Duodenal mucosa (tissue), 2 donors: Measurements from ENCODE around the gene EFEMP1.

Experiments
- H3K27ac ChIP-seq: one replicate; pipeline ENCODE4 v1.7.0; 2013; ENCODE audit warnings: low read depth, low read length
- H3K27me3 ChIP-seq, 2 donors: one replicate each; pipeline ENCODE4 v1.7.0; 2013; ENCODE audit warnings: low read length in 2 of 2, control low read depth in 1 of 2; ENCODE audit not compliant: insufficient read depth in 2 of 2, control insufficient read depth in 1 of 2
- H3K36me3 ChIP-seq, 2 donors: one replicate each; pipeline ENCODE4 v1.7.0; 2013; ENCODE audit warnings: low read length in 2 of 2, control low read depth in 1 of 2; ENCODE audit not compliant: insufficient read depth in 2 of 2, control insufficient read depth in 1 of 2
- H3K4me1 ChIP-seq, 2 donors: one replicate each; pipeline ENCODE4 v1.7.0; 2013; ENCODE audit warnings: low read length in 2 of 2, control low read depth in 1 of 2; ENCODE audit not compliant: insufficient read depth in 2 of 2, control insufficient read depth in 1 of 2
- H3K4me3 ChIP-seq, 2 donors: one replicate each; pipeline ENCODE4 v1.7.0; 2013; ENCODE audit warnings: low read length in 2 of 2, low read depth in 1 of 2
- H3K9ac ChIP-seq, 2 donors: one replicate each; pipeline ENCODE4 v1.7.0; 2013; ENCODE audit warnings: low read length in 2 of 2, low read depth in 1 of 2
- H3K9me3 ChIP-seq, 2 donors: one replicate each; pipeline ENCODE4 v1.7.0; 2013; ENCODE audit warnings: low read length in 2 of 2, control low read depth in 1 of 2; ENCODE audit not compliant: control insufficient read depth in 1 of 2

The EFEMP1 gene

GRCh38 chr2:55887351-55887750, 36.2 kb downstream of the EFEMP1 start:
- H3K27me3 ChIP-seq: no peaks in the 10 kb centered on the region
- no peaks in the 10 kb centered on the region for H3K36me3 ChIP-seq
- H3K27ac ChIP-seq: no peak overlapping the region
- H3K9ac ChIP-seq: no peak overlapping the region
- H3K4me1 ChIP-seq: peaks cover 0 to 3% of the 10 kb centered on the region in 2 donors
- H3K9me3 ChIP-seq: no peaks in the 10 kb centered on the region
- H3K4me3 ChIP-seq: no peak overlapping the region

- H3K9me3 ChIP-seq: no peaks in the 10 kb centered on the region
- peaks cover 0 to 3% of the 10 kb centered on the region in 2 donors for H3K4me1 ChIP-seq
- H3K27ac ChIP-seq: no peak overlapping the region
- no peaks in the 10 kb centered on the region for H3K27me3 ChIP-seq
- H3K9ac ChIP-seq: no peak overlapping the region
- no peaks in the 10 kb centered on the region for H3K36me3 ChIP-seq
- no peak overlapping the region for H3K4me3 ChIP-seq
Measured at GRCh38 chr2:55885944-55886281, 37.7 kb downstream of the EFEMP1 start.

DNA sequence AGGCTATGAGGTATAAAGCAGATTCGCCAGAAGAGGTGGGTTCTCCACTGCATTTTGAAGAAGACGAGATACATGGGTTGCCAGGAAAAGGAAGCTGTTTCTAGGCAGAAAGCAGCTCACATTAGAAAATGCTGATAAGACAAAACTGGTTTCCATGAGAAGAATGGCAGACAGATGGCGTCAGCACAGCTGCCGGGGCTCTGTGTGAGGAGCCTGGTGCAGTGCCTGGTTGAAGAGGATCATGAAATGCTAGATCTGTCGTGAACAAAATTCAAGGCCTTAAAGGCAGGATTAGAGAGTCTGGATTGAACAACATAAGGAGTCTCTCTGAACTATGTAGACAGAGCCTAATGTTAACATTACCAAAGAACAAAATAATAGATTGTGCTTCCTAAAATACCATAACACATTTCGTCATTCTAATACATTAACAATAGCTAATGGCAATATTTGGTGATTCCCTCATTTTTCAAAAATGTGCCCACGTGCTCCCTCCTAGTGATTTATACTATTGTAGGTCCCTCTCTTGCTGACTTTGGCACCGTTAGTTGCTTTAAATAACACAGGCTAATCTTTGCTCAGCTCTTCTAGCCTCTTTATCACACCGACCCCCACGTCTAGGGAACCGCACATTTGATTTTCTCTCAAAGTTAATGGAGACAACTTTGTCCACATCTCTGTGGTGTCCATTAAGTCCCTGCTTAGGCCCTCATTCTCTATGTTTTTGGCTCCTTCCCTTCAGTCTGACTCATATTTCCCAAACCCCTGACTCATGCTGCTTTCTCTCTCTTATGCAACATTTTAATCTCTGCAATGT, 38.2 kb downstream of the EFEMP1 start:
- H3K4me3 ChIP-seq: no peak overlapping the region
- H3K9me3 ChIP-seq: no peaks in the 10 kb centered on the region
- H3K4me1 ChIP-seq: peaks cover 0 to 3% of the 10 kb centered on the region in 2 donors
- no peaks in the 10 kb centered on the region for H3K27me3 ChIP-seq
- H3K36me3 ChIP-seq: no peaks in the 10 kb centered on the region
- H3K27ac ChIP-seq: no peak overlapping the region
- H3K9ac ChIP-seq: no peak overlapping the region

DNA sequence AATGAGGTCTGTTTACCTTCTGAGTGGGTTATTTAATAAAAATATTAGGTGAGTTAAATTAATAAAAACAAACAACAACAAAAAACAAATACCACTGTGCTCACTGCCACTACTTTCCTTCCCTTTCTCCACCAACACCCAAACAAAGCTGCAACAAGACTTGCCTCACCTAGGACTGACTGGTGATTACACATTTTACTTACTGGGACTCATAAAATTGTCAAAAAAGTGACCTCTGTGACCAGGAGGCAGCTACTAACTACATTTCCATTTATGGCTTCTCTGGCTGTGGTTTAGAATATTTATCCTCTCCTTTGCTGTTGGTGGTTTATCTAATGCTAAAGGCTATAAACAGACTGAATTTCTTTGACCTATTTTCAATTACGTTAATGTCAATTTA, 39.8 kb downstream of the EFEMP1 start:
- H3K36me3 ChIP-seq: no peaks in the 10 kb centered on the region
- H3K9ac ChIP-seq: no peak overlapping the region
- H3K4me1 ChIP-seq: peaks cover 0 to 3% of the 10 kb centered on the region in 2 donors
- H3K27ac ChIP-seq: no peak overlapping the region
- H3K27me3 ChIP-seq: no peaks in the 10 kb centered on the region
- H3K9me3 ChIP-seq: no peaks in the 10 kb centered on the region
- H3K4me3 ChIP-seq: no peak overlapping the region

DNA sequence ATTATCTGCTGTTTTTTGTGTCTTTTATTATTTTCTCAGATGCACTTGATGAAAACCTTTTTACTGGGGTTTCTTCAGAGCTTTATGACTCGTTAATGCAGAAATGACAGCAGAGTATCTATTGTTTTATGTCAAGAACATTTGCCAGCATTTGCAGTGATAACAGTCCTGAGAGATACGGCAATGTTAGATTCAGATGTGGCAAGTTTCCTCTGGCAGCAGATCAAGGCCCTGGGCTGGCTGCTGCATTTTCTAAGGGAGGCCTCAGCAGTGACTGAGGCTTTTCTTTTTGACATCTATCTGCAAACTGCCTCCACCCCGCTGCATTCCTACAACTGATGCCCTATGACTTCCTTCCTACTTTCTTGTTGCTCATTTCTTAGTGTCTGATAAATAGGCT, 40.2 kb downstream of the EFEMP1 start:
- Histone ChIP-seq H3K9ac (no peak overlapping the region), H3K4me3 (no peak overlapping the region), H3K9me3 (no peaks in the 10 kb centered on the region), H3K27ac (no peak overlapping the region), H3K27me3 (no peaks in the 10 kb centered on the region), H3K36me3 (no peaks in the 10 kb centered on the region), H3K4me1 (peaks cover 0 to 3% of the 10 kb centered on the region in 2 donors)

GRCh38 chr2:55882954-55883353, 40.6 kb downstream of the EFEMP1 start:
- Histone ChIP-seq H3K4me3 (no peak overlapping the region), H3K27ac (no peak overlapping the region), H3K27me3 (no peaks in the 10 kb centered on the region), H3K9me3 (no peaks in the 10 kb centered on the region), H3K36me3 (no peaks in the 10 kb centered on the region), H3K4me1 (peaks cover 0 to 3% of the 10 kb centered on the region in 2 donors), H3K9ac (no peak overlapping the region)

DNA sequence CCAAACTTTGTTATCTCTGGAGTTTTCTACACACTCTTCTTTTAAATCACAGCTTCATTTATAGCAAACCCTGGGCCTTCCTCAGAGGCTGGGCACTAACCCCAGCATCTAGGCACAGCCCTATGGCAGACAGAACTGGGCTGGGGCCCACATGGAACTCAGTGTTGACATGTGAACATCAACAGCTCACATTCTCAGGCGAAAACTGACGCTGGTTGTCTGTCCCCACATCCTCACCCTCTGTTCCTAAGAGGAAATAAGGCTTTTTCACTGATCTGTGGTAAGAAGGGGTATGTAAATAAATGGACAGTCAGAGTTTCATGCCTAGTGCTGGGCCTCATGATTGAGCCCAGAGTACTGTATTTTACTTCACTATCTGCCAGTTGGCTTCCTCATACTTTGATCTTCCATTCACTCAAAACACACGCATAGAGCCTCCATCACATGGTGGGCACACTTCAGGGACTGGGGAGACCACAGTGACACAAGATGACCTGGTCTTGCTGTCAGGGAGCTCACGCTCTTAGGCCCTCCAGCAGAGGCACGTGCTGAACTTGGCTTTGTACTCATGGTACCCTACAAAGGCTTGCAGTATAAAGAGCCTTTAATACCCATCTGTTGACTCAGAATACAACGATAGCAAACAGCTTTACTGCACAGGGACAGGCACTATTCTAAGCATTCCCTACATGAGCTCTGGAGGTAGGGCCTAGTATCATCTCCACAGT, 43.0 kb downstream of the EFEMP1 start:
- H3K27me3 ChIP-seq: no peaks in the 10 kb centered on the region
- H3K4me1 ChIP-seq: no peaks in the 10 kb centered on the region
- H3K27ac ChIP-seq: no peak overlapping the region
- H3K9ac ChIP-seq: no peak overlapping the region
- no peaks in the 10 kb centered on the region for H3K36me3 ChIP-seq
- H3K4me3 ChIP-seq: no peak overlapping the region
- no peaks in the 10 kb centered on the region for H3K9me3 ChIP-seq

DNA sequence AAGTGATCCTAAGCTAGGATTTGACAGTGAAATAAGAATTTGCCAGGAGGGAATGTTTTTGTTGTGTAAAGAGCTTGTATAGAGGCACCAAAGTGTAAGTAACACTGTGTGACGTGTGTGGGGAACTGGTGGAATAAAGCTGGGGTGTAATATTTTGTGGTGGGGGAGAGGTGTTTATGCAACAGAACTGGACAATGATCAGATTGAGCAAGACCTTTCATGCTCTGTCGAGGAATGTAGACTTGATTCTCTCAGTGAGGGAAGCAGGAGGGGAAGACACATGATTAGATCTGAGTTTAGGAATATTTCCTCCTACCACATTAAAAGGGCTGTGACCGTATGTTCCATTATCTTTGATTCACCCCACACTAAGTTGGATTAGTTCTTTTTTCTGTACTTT, 43.6 kb downstream of the EFEMP1 start:
- Histone ChIP-seq H3K27me3 (no peaks in the 10 kb centered on the region), H3K36me3 (no peaks in the 10 kb centered on the region), H3K4me1 (no peaks in the 10 kb centered on the region), H3K27ac (no peak overlapping the region), H3K9me3 (no peaks in the 10 kb centered on the region), H3K9ac (no peak overlapping the region), H3K4me3 (no peak overlapping the region)

DNA sequence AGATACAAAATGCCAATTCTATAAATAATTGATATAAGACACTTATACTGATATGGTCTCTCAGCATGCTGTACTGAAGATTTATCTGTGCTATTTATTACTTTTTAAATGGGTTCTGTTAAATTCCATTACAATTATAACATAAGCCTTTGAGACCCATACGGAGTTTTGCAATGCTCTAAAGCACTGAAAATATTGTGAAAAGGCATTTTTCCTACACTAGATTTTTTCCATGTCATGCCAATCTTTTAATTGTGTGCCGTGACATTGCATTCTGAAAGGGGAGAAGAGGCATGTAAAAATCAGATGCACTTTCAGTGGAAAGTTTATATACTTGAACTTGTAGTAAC, 46.5 kb downstream of the EFEMP1 start:
- no peaks in the 10 kb centered on the region for H3K36me3 ChIP-seq
- no peaks in the 10 kb centered on the region for H3K27me3 ChIP-seq
- H3K4me1 ChIP-seq: no peaks in the 10 kb centered on the region
- H3K9ac ChIP-seq: no peak overlapping the region
- no peaks in the 10 kb centered on the region for H3K9me3 ChIP-seq
- no peak overlapping the region for H3K27ac ChIP-seq
- H3K4me3 ChIP-seq: no peak overlapping the region

DNA sequence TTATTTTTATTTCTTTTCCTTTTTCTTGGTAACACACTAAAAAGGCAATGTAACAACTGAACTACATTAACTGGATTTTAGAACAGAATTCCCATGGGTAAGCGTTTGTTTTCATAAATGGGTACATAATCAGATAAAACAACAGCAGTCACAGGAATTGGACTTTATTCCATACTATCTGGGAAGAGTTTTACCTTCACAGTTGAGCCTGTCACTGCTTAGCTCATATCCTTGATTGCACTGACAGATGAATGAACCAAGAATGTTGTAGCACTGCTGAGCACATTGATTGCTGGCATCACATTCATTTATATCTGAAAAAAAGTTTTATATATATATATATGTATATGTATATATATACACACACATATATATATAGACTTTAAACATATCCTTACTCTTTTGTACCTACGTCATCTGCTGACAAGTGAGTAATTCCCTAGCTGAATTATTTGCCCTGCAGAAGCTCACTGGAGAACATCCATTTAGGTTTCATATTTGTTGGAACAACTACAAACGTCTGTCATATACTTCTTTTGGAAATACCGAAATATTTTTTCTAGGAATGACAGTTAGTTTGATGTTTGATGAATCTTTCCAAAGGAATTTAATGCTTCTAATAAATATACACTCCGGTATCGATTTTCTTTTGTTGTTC, 47.0 kb downstream of the EFEMP1 start:
- Histone ChIP-seq H3K4me3 (no peak overlapping the region), H3K9me3 (no peaks in the 10 kb centered on the region), H3K27ac (no peak overlapping the region), H3K27me3 (no peaks in the 10 kb centered on the region), H3K36me3 (no peaks in the 10 kb centered on the region), H3K4me1 (no peaks in the 10 kb centered on the region), H3K9ac (no peak overlapping the region)
